PC-3 (cell line): ENCODE results near the gene VSIG8. TPM values are rescaled to one million over a fixed set of nuclear protein-coding genes. Genes with fewer than 3 reads are reported as not detected.

Experiments
- ATAC-seq: fragments of 200-7000 bp; cut with Tn5 transposase; 2 replicates; pipeline ENCODE4 v1.9.1; 2020; ENCODE audit warnings: mild to moderate bottlenecking, moderate library complexity
- BruUV-seq: library from RNA; stranded (reverse); fragments of 400-500 nt; replicated peaks from 2 replicates; lab custom pipeline; 2021; lab: Mats Ljungman, UMichigan
- CTCF ChIA-PET: fragments of 300-600 bp; sonication (Branson Sonifier 250); formaldehyde crosslinking; loops from one replicate; lab custom pipeline; 2022; ENCODE audit warnings: antibody characterized with exemption; lab: Charles Lee
- POLR2A ChIA-PET: fragments of 300-600 bp; sonication (Branson Sonifier 250); formaldehyde crosslinking; loops from one replicate; lab custom pipeline; 2022; ENCODE audit warnings: antibody characterized with exemption; ENCODE audit not compliant: unreplicated experiment; lab: Charles Lee
- DNase-seq: peaks from one replicate; pipeline ENCODE4 v3.0.0-alpha.2; 2015
- H2AFZ ChIP-seq: fragments of 300-600 bp; sonication (generic); 2 replicates; pipeline ENCODE4 v1.6.0; 2016; ENCODE audit warnings: antibody characterized with exemption, low read length
- H3F3A ChIP-seq: fragments of 300-600 bp; sonication (generic); one replicate; pipeline ENCODE4 v1.6.0; 2017; ENCODE audit warnings: antibody characterized with exemption, low read length, control low read depth, mild to moderate bottlenecking; ENCODE audit not compliant: unreplicated experiment
- H3K27ac ChIP-seq: fragments of 300-600 bp; sonication (generic); 2 replicates; pipeline ENCODE4 v1.5.1; 2016; ENCODE audit warnings: mild to moderate bottlenecking, low read length
- H3K27me3 ChIP-seq: fragments of 300-600 bp; sonication (generic); 2 replicates; pipeline ENCODE4 v1.6.1; 2016; ENCODE audit warnings: low read length, mixed read lengths
- H3K36me3 ChIP-seq: fragments of 300-600 bp; sonication (generic); 2 replicates; pipeline ENCODE4 v1.6.1; 2016; ENCODE audit warnings: low read depth, mixed run types, low read length, mixed read lengths
- H3K4me1 ChIP-seq: fragments of 300-600 bp; sonication (generic); 2 replicates; pipeline ENCODE4 v1.5.1; 2016; ENCODE audit warnings: low read length; ENCODE audit not compliant: insufficient read depth
- H3K4me2 ChIP-seq: fragments of 300-600 bp; sonication (generic); 2 replicates; pipeline ENCODE4 v1.6.0; 2016; ENCODE audit warnings: low read length
- H3K4me3 ChIP-seq: fragments of 300-600 bp; sonication (generic); 2 replicates; pipeline ENCODE4 v1.5.1; 2016; ENCODE audit warnings: mild to moderate bottlenecking, low read length, mixed read lengths
- H3K79me2 ChIP-seq: fragments of 300-600 bp; sonication (generic); 2 replicates; pipeline ENCODE4 v1.6.1; 2017; ENCODE audit warnings: low read length, mixed read lengths
- H3K9ac ChIP-seq: fragments of 300-600 bp; sonication (generic); 2 replicates; pipeline ENCODE4 v1.6.0; 2016; ENCODE audit warnings: mild to moderate bottlenecking, low read length
- H3K9me2 ChIP-seq: fragments of 300-600 bp; sonication (generic); replicated peaks from 2 replicates; pipeline ENCODE4 v1.6.1; 2016; ENCODE audit warnings: mixed run types, low read length, mixed read lengths
- H3K9me3 ChIP-seq: fragments of 300-600 bp; sonication (generic); 2 replicates; pipeline ENCODE4 v1.6.1; 2016; ENCODE audit warnings: low read length, mixed read lengths
- H4K20me1 ChIP-seq: fragments of 300-600 bp; sonication (generic); 2 replicates; pipeline ENCODE4 v1.6.1; 2016; ENCODE audit warnings: low read length, mixed read lengths
- CTCF ChIP-seq: fragments of 300-600 bp; sonication (generic); conservative IDR thresholded peaks from 2 replicates; pipeline ENCODE4 v1.5.1; 2017; ENCODE audit warnings: antibody characterized with exemption, low read depth, mild to moderate bottlenecking, low read length
- EZH2 ChIP-seq: fragments of 300-600 bp; sonication (generic); IDR thresholded peaks from one replicate; pipeline ENCODE4 v1.6.1; 2017; ENCODE audit warnings: antibody characterized with exemption, mild to moderate bottlenecking, low read length; ENCODE audit not compliant: unreplicated experiment
- EZH2phosphoT487 ChIP-seq: fragments of 300-600 bp; sonication (generic); IDR thresholded peaks from 2 replicates; pipeline ENCODE4 v1.6.1; 2018; ENCODE audit warnings: mild to moderate bottlenecking, antibody characterized with exemption, low read length, borderline replicate concordance
- intact Hi-C: fragments of 100-400 bp; cut with micrococcal nuclease; formaldehyde crosslinking; loops from 2 replicates; pipeline ENCODE4 v1.9.0; 2023
- total RNA-seq: library from RNA; depleted of rRNA; stranded (reverse); fragments of >200 nt; gene quantifications from 2 replicates; pipeline ENCODE4 v1.2.3, GENCODE V29; 2014

VSIG8 gene
- total RNA-seq, 1 experiment from 2014 or later = 0.47 TPM

GRCh38 chr1:159849626-159850366 lies 12.7 kb downstream of the VSIG8 start:
- no peaks in the 10 kb centered on the region for H3K36me3 ChIP-seq
- DNase-seq (peak; percentile 73), ATAC-seq (peak; percentile 45)
- POLR2A ChIA-PET = interaction anchor here (0.6 kb wide), 1 partner anchor 50 kb away, joined by 9 read pairs; no protein-coding TSS in a partner anchor
- peak overlapping the region; percentile 71 for H2AFZ ChIP-seq
- no peaks in the 10 kb centered on the region for H3K27me3 ChIP-seq
- no peaks in the 10 kb centered on the region for H3F3A ChIP-seq
- intact Hi-C loops = loop anchor here (2.0 kb wide), 1 partner anchor 51 kb away; no protein-coding TSS in a partner anchor
- peak overlapping the region; percentile 36; the same call in 1 of the 2 replicates for H3K9ac ChIP-seq
- no peaks in the 10 kb centered on the region for H4K20me1 ChIP-seq
- peak overlapping the region; percentile 81 for H3K4me2 ChIP-seq
- H3K4me3 ChIP-seq = peak overlapping the region; percentile 49
- H3K9me3 ChIP-seq = no peaks in the 10 kb centered on the region
- H3K79me2 ChIP-seq = no peaks in the 10 kb centered on the region
- CTCF ChIA-PET = interaction anchor here (0.6 to 1.9 kb wide), 2 partner anchors 41 to 558 kb away, joined by 3 to 7 read pairs; no protein-coding TSS in a partner anchor
- peak overlapping the region; percentile 81 for H3K27ac ChIP-seq
- peaks cover 31% of the 10 kb centered on the region for H3K4me1 ChIP-seq
- no peak for TF ChIP-seq CTCF
- no peak for TF ChIP-seq EZH2
- TF ChIP-seq EZH2phosphoT487 = no peak
- H3K9me2 ChIP-seq = no peaks in the 10 kb centered on the region
- BruUV-seq = no TSS peak

GRCh38 chr1:159848326-159848725 lies 14.1 kb downstream of the VSIG8 start:
- TF ChIP-seq EZH2phosphoT487 = no peak
- TF ChIP-seq EZH2 = no peak
- TF ChIP-seq CTCF = no peak
- Histone ChIP-seq H3K27ac (no peak overlapping the region), H3K4me3 (no peak overlapping the region), H2AFZ (no peak overlapping the region), H3K79me2 (no peaks in the 10 kb centered on the region), H3K36me3 (no peaks in the 10 kb centered on the region), H3F3A (no peaks in the 10 kb centered on the region), H3K9me3 (no peaks in the 10 kb centered on the region), H3K9me2 (no peaks in the 10 kb centered on the region), H3K9ac (no peak overlapping the region), H4K20me1 (no peaks in the 10 kb centered on the region), H3K27me3 (no peaks in the 10 kb centered on the region), H3K4me2 (no peak overlapping the region), H3K4me1 (peaks cover 24% of the 10 kb centered on the region)
- CTCF ChIA-PET = no interaction called here
- POLR2A ChIA-PET = no interaction called here
- DNase-seq = no peak
- ATAC-seq = no peak
- intact Hi-C loops = no loop called here
- no TSS peak for BruUV-seq

- Histone ChIP-seq H4K20me1 (no peaks in the 10 kb centered on the region), H3K4me3 (no peak overlapping the region), H3K27me3 (no peaks in the 10 kb centered on the region), H3K9ac (no peak overlapping the region), H3K9me3 (no peaks in the 10 kb centered on the region), H3K9me2 (no peaks in the 10 kb centered on the region), H3K79me2 (no peaks in the 10 kb centered on the region), H3K27ac (no peak overlapping the region), H3K36me3 (no peaks in the 10 kb centered on the region), H3K4me1 (peaks cover 19% of the 10 kb centered on the region), H3K4me2 (no peak overlapping the region), H2AFZ (no peak overlapping the region), H3F3A (no peaks in the 10 kb centered on the region)
- no peak for TF ChIP-seq EZH2phosphoT487
- TF ChIP-seq EZH2 = no peak
- no peak for TF ChIP-seq CTCF
- intact Hi-C loops = no loop called here
- ChIA-PET POLR2A (no interaction called here), CTCF (no interaction called here)
- no peak for DNase-seq
- no TSS peak for BruUV-seq
- ATAC-seq = no peak
These were observed 15.2 kb downstream of the VSIG8 start for GRCh38 chr1:159847231-159847630.
